Lower lobe of right lung (tissue), 2 donors: Measurements from ENCODE around the gene RAB3GAP1. TPM values are rescaled to one million over a fixed set of nuclear protein-coding genes. Genes with fewer than 3 reads are reported as not detected.

ENCODE experiments used
- ATAC-seq, 2 donors: fragments of 200-7000 bp; cut with Tn5 transposase; one replicate each; pipeline ENCODE4 v1.9.1; 2020 to 2022; ENCODE audit warnings: mild to moderate bottlenecking in 2 of 2, moderate library complexity in 2 of 2
- DNase-seq: peaks from one replicate; pipeline ENCODE4 v3.0.0-alpha.2; 2020
- H3K27ac ChIP-seq: fragments of 200-600 bp; one replicate; pipeline ENCODE4 v1.8.0; 2022
- H3K27me3 ChIP-seq: fragments of 200-600 bp; one replicate; pipeline ENCODE4 v1.8.0; 2022; ENCODE audit warnings: low read depth
- H3K36me3 ChIP-seq: fragments of 200-600 bp; one replicate; pipeline ENCODE4 v1.8.0; 2022; ENCODE audit warnings: mild to moderate bottlenecking
- H3K4me1 ChIP-seq: fragments of 200-600 bp; one replicate; pipeline ENCODE4 v1.8.0; 2022
- H3K4me3 ChIP-seq: fragments of 200-600 bp; one replicate; pipeline ENCODE4 v1.8.0; 2022; ENCODE audit warnings: mild to moderate bottlenecking
- H3K9me3 ChIP-seq: fragments of 200-600 bp; one replicate; pipeline ENCODE4 v1.8.0; 2022
- CTCF ChIP-seq: fragments of 200-600 bp; IDR thresholded peaks from one replicate; pipeline ENCODE4 v1.8.0; 2022; ENCODE audit warnings: antibody characterized with exemption, mild to moderate bottlenecking
- intact Hi-C: fragments of 100-400 bp; cut with DNase I; formaldehyde crosslinking; loops from one replicate; pipeline ENCODE4 v1.11.0; 2022
- total RNA-seq: library from RNA; stranded (reverse); fragmentation: NEBNext Ultra II Directional; extraction: Animal tissue kit (Norgen Biotek cat#: 25700); gene quantifications from one replicate; pipeline ENCODE4 v1.2.1, GENCODE V29; 2021
- donor health status: DM: no; HTN: yes; CAD: no; lungs with severe emphysema.

RAB3GAP1 gene
- total RNA-seq, 1 donor from 2014 or later: 43.5 TPM

- no peak for DNase-seq
- no peak overlapping the region for H3K27ac ChIP-seq
- no peak for TF ChIP-seq CTCF
- H3K27me3 ChIP-seq: no peaks in the 10 kb centered on the region
- H3K4me1 ChIP-seq: no peaks in the 10 kb centered on the region
- no peaks in the 10 kb centered on the region for H3K9me3 ChIP-seq
- intact Hi-C loops: no loop called here
- no peak for ATAC-seq
- H3K4me3 ChIP-seq: no peak overlapping the region
- H3K36me3 ChIP-seq: peaks cover 14% of the 10 kb centered on the region
Observed at GRCh38 chr2:135179689-135180088, 127.6 kb downstream of the RAB3GAP1 start.

DNA sequence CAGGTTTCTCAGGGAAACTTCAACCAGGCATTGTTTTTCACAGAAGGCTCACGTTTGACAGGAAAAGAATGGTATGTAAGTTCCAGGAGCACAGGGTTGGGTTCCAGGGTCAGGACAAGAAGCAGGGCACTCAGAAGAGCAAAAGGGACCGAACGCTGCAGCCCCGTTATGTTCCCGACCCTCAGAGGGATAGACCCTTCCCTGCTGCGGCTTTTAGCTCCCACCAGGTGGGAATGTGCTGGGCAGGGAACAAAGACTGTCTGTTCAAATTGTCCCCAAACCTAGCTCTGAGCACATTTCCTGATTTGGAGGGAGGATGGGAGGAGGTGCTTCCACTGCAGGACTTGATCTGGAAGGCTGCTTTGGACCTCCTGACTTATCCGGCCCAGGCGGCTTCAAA is 130.1 kb downstream of the RAB3GAP1 start:
- no peak for TF ChIP-seq CTCF

DNA sequence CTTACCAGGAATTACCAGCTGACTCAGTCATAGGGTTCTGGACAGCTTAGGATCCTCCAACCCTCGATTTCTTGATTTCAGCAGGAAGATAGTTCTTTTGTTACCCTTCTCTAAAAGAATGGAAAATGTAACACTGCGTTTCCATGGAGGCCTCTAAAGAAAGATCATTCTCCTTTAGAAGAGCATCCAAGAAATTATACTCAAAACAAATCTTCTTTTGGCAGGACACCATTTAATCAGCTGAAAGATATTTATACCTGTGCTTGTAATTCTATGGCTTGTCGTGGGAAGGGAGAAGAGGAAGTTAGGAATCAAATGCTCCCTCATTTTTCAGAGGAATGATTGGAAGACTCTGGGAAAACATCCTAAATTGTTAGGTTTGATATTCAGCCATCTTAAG is 130.5 kb downstream of the RAB3GAP1 start:
- ATAC-seq: no peak
- no peaks in the 10 kb centered on the region for H3K36me3 ChIP-seq
- H3K27me3 ChIP-seq: no peaks in the 10 kb centered on the region
- no peak overlapping the region for H3K4me3 ChIP-seq
- intact Hi-C loops: no loop called here
- no peaks in the 10 kb centered on the region for H3K9me3 ChIP-seq
- no peak for TF ChIP-seq CTCF
- no peaks in the 10 kb centered on the region for H3K4me1 ChIP-seq
- H3K27ac ChIP-seq: no peak overlapping the region
- no peak for DNase-seq

More for the DNA sequence above, 130.1 kb downstream of the RAB3GAP1 start:
- no peaks in the 10 kb centered on the region for H3K4me1 ChIP-seq
- H3K27me3 ChIP-seq: no peaks in the 10 kb centered on the region
- DNase-seq (no peak), ATAC-seq (no peak)
- no peaks in the 10 kb centered on the region for H3K9me3 ChIP-seq
- H3K27ac ChIP-seq: no peak overlapping the region
- no peaks in the 10 kb centered on the region for H3K36me3 ChIP-seq
- intact Hi-C loops: no loop called here
- H3K4me3 ChIP-seq: no peak overlapping the region

GRCh38 chr2:135183822-135184221 is 131.7 kb downstream of the RAB3GAP1 start:
- Histone ChIP-seq H3K27me3 (no peaks in the 10 kb centered on the region), H3K4me1 (no peaks in the 10 kb centered on the region), H3K27ac (no peak overlapping the region), H3K4me3 (no peak overlapping the region), H3K9me3 (no peaks in the 10 kb centered on the region), H3K36me3 (no peaks in the 10 kb centered on the region)
- DNase-seq (no peak), ATAC-seq (no peak)
- no peak for TF ChIP-seq CTCF
- intact Hi-C loops: no loop called here

GRCh38 chr2:135186054-135186453 is 134.0 kb downstream of the RAB3GAP1 start:
- peaks cover 8% of the 10 kb centered on the region for H3K9me3 ChIP-seq
- DNase-seq: no peak
- no peak overlapping the region for H3K4me3 ChIP-seq
- intact Hi-C loops: no loop called here
- H3K4me1 ChIP-seq: no peaks in the 10 kb centered on the region
- H3K27me3 ChIP-seq: no peaks in the 10 kb centered on the region
- no peaks in the 10 kb centered on the region for H3K36me3 ChIP-seq
- no peak overlapping the region for H3K27ac ChIP-seq
- TF ChIP-seq CTCF: no peak
- ATAC-seq: no peak

GRCh38 chr2:135187270-135187669 is 135.2 kb downstream of the RAB3GAP1 start:
- intact Hi-C loops: no loop called here
- no peaks in the 10 kb centered on the region for H3K4me1 ChIP-seq
- H3K27ac ChIP-seq: no peak overlapping the region
- H3K27me3 ChIP-seq: no peaks in the 10 kb centered on the region
- TF ChIP-seq CTCF: no peak
- H3K36me3 ChIP-seq: no peaks in the 10 kb centered on the region
- DNase-seq (no peak), ATAC-seq (no peak)
- H3K9me3 ChIP-seq: peaks cover 8% of the 10 kb centered on the region
- H3K4me3 ChIP-seq: no peak overlapping the region
